Activated CD8-positive, alpha-beta memory T cell treated with anti-CD3 and anti-CD28 coated beads for 36 hours (primary cell): ENCODE data around the gene ATP2C2. TPM values are rescaled to one million over a fixed set of nuclear protein-coding genes. Genes with fewer than 3 reads are reported as not detected.
"Not testable (repeated sequence)": the region's sequence is repeated elsewhere in the genome, so short reads cannot be mapped to it uniquely, and the experiment has no call there.

Experiments
- CTCF ChIA-PET: fragments of 350-600 bp; sonication (Branson Sonifier 250); formaldehyde crosslinking; loops from one replicate; lab custom pipeline; 2021; ENCODE audit warnings: antibody characterized with exemption; lab: Charles Lee
- POLR2A ChIA-PET: fragments of 350-600 bp; sonication (Branson Sonifier 250); formaldehyde crosslinking; loops from one replicate; lab custom pipeline; 2021; ENCODE audit warnings: antibody characterized with exemption; lab: Charles Lee
- total RNA-seq, 2 experiments: library from RNA; stranded (reverse); gene quantifications; one replicate each; pipeline ENCODE4 v1.2.3, GENCODE V29; 2021

ATP2C2 gene
- total RNA-seq, 2 experiments from 2014 or later = not detected

DNA sequence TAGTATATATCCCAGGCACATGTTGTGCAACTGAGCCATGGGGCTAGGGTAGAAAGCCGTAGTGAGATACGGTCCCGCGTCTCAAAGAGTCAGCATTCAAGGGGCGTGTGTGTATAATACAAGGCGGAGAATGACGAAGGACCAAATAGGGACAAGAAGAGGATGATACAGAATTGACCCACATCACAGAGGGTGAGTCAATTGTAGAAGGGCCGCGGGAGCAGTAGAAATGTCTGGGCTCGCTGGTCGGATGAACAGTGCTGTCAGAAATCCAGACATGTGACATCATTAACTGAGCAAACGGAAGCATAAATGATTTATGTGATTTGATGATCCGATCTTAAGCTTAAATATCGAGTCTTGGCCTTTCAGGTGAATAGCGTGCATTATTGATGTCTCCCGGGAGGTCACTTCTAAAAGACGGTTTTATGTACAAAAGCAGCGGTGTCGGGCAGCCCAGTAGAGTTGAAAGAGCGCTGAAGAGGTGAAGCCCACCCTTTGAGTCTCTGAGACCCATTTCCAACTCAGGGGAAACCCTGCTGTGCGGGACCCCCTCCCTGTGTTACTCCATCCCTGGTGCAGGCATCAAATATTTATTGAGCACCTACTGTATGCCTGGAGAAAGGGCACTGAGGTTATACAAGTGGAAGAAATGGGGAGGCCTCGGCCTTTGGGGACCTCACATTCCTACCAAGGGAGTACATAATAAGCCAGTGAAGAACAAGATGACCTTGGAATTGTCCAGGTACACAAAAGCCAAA is 45.1 kb downstream of the ATP2C2 start:
- ChIA-PET POLR2A (no interaction called here), CTCF (no interaction called here)

DNA sequence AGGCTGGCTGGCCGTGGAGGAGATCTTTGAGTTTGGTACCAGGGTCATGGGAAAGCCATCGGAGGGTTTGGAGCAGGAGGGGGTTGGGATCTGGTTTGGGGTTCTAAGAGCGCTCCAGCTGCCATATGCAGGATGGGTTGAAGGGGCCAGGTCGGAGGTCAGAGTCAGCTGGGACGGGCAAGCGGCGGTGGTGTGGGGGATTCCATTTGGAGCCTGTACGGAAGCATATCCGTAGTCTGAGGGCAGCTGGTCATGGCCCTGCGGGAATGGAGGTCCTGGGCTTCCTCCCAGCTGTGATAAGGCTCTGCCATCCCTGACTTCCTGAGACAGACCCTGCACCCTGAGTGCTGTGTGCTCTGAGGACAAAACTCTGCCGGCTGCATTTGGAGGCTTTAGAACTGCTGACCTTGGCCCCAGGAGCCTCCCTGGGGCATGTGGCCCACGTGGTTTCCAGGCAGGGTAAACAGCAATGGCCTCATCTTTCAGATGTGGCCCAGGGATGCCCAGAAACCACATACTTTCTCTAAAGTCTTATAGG is 46.5 kb downstream of the ATP2C2 start:
- CTCF ChIA-PET = no interaction called here

DNA sequence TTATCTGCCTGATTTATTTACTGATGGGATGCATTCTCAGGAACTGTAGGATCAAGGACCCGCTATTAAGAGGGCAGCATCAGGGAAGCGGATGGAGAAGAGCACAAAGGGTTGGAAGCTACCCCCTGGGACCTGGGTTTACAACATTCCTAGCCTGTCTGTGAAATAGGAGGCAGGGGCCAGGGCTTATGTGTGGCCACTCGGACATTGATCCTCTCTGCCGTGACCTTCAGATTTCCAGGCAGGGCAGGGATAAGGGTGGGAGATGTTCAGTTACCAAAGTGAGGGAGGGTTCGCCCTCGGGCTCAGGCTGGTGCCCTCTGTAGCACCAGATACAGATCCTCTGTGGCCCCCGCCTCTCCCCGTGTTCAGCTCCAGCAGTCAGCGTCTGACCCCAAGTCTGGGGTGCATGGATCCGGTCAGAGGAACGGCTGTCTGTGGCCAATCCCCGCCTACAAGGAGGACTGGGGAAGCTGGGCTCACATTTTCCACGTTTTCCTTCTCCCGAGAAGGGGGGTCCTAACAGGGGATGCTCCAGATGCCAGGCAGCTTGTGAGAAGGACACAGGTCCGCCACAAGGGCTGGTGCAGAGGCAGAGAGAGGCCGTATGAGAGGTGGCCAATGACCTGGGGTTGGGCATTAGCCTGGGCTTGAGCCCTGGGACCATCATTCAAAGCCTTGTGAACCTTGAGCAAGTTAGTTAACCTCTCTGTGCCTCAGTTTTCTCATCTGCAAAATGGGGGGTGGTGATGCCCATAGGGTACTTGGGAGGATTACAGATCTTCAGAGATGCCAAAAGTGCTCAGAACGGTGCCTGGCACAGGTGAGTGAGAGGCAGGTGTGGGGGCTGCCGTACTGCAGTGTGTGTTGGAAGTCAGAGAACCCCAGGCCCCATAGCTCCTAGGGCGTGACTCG is 48.3 kb downstream of the ATP2C2 start:
- CTCF ChIA-PET = no interaction called here

More for the DNA sequence above, 46.5 kb downstream of the ATP2C2 start:
- POLR2A ChIA-PET = no interaction called here

DNA sequence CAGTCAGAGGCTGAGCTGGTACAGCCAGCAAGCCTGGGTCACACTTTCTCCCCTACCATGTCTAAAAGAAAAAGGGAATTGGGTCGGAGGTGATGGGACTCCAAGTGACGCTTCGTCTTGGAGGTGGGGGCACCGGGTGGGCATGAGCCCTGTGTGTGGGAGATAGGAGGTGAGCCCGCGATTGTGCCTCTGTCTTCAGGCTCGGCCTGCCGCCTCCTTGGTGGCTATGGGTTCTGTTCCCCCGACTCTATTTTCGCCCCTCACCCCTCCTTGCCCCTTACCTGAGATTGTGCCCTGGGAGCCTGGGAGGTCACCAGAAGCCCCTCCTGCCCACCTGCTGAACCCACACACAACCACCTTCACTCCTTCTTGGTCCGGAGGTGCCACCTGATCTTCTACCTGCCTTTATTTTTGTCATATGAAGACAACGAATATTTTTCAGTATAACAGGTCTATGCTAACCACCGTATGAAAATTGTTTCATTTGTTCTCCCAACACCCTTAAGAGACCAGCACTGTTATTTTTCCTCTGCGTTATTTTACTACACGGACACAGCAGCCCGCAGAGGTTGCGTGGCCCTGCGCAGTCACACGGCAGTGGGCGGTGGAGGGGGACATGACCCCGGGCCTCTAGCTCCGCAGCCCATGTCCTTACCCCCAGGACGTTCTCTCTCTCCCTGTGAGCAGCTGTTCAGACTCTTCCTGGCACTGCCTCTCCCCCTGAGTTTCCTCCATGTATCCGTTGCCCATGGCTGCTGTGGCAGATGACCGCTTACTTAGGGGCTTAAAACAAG is 49.9 kb downstream of the ATP2C2 start:
- ChIA-PET POLR2A (no interaction called here), CTCF (no interaction called here)

More for the DNA sequence above, 48.3 kb downstream of the ATP2C2 start:
- POLR2A ChIA-PET = no interaction called here

DNA sequence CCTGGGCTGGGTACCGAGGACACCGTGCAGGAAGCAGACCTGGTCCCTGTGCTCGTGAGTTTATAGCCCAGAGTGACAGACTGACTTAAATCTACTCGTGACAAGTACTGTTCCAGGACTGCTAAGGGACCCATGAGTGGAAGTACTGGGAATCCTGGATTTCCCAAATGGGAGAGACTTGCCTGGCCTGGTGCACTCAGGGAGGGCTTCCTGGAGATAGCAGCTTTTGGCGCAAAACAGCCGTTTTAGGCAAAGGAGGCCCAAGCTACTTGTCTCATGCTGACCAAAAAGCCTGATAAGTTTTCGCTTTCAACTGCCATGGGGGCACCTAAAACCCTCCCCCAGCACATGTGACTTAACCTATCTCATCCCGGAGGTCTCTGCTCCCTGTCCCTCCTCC is 51.4 kb downstream of the ATP2C2 start:
- ChIA-PET CTCF (no interaction called here), POLR2A (no interaction called here)

DNA sequence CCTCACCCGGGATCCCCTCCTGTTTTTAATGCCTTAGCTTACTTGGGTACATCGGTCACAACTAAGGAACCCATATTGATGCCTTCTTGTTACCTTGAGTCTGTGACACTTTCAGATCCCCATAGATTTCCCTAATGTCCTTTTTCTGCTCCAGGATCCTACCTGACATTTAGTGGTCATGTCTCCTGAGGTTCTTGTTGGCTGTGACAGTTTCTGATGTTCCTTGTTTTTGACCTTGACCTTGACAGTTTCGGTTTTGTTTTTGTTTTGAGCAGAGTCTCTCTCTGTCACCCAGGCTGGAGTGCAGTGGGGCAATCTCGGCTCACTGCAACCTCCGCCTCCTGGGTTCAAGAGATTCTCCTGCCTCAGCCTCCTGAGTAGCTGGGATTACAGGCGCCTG is 52.2 kb downstream of the ATP2C2 start:
- POLR2A ChIA-PET, CTCF ChIA-PET: not testable (repeated sequence)

DNA sequence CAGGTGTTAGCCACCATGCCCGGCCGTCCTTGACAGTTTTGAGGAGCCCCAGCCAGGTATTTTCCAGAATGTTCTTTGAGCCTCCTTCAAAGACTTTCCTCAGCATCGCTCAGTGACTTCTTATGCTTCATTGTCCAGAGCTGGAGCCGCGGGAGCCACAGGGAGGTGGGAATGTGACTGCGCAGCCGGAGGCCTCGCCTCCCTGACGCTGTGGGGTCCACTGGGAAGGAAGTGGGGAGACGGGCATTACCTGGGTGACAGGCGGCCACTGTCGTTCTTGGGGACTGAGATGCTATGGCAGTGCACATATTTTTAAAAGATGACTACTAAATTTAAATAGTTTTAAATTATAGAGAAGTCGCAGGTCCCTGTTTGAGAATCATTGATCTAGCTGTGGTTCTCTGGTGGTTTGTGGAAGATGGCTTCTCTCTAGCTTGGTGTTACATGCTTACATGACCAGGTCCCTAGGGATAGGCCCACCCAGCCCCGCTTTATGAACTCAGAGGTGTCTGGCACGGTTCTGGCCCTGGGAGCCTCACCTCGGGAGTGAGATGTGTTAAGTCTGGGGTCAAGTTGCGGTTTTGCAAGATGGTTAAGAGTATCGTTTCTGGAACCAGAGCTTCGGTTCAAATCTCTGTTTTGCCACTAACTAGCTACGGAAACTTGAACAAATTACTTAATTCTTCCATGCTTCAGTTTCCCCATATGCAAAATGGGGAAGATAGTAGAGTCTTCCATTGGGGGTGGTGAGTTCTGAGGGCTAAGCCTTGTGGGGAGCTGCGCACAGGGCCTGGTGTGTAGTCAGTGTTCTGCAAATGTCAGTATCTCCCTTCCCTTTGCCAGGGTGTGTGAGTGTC is 53.0 kb downstream of the ATP2C2 start:
- ChIA-PET POLR2A (no interaction called here), CTCF (no interaction called here)

DNA sequence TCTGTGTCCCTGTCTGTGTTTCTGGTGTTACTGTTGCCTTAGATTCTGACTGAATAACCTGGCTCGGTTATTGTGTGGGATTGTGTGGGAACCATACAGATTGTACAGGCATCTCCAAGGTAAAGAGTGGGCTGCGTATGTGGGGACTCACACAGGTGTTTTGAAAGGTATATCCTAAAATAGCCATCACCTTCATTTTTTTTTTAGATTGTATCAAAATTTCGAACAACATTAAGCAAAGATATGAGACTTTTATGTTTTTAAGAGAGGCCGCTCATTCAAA is 53.5 kb downstream of the ATP2C2 start:
- ChIA-PET POLR2A (no interaction called here), CTCF (no interaction called here)

DNA sequence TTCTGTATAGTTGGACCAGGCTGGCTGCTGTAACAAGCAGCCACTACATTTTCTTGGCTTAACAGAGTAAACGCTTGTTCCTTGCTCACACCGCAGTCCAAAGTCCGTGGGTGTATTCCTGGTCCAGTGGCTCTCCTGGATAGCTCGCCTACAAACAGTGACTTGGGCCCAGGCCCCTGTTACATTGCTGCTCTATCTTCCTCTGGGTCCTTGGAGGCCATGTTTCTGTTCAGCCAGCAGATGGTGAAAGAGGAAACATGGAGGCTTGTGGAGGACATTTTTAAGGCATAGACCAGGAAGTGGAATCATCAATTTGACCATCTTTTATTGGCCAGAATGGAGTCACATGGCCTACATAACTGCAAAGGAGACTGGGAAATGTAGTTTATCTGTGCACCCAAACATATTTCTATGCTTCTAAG is 55.1 kb downstream of the ATP2C2 start:
- ChIA-PET CTCF (no interaction called here), POLR2A (no interaction called here)

DNA sequence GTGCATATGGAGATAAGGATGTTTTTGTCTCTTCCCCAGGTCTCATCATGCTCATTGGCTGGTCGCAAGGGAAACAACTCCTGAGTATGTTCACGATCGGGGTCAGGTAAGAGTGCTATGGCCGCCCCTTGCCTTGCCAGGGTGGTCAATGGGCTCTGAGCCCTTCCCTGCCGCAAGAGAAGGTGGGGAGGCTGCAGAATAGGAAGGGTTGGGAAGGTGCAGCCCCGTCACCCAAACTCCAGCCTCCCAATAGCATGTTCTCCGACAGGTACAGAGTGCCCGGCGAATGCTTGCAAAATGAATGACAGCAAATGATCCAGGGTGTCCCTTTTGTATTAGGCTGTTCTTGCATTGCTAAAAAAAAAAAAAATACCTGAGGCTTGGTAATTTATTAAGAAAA is 57.4 kb downstream of the ATP2C2 start:
- CTCF ChIA-PET = no interaction called here
- POLR2A ChIA-PET = no interaction called here

DNA sequence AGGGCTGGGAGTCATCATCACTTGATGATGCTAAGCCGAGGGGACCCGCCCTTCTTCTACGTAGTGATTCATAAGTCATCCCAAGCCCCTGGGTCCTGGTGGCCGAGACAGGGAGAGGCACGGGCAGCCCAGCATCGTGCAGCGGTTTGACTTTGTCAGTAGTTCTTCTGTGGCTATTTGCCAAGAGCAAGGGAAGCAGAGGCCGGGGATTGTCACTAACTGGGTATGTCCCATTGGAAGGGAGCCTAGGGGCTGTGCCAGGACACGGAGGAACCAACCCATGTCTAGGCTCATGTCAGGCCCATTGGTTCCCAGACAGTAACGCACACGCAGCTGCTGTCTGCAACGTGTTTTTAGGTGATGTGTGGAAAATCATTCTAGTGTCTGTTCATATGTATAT is 58.5 kb downstream of the ATP2C2 start:
- POLR2A ChIA-PET = no interaction called here
- CTCF ChIA-PET = no interaction called here

DNA sequence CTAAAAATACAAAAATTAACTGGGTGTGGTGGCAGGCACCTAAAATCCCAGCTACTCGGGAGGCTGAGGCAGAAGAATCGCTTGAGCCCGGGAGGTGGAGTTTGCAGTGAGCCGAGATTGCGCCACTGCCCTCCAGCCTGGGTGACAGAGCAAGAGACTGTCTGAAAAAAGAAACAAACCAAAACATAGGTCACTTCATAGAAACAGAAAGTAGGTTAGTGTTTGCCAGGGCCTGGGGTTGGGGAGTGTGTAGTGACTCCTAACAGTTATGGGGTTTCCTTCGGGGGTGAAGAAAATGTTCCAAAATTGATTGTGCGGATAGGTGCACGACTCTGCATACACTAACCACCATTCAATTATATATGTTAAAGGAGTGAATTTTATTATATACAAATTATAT is 59.2 kb downstream of the ATP2C2 start:
- POLR2A ChIA-PET = no interaction called here
- CTCF ChIA-PET = no interaction called here

DNA sequence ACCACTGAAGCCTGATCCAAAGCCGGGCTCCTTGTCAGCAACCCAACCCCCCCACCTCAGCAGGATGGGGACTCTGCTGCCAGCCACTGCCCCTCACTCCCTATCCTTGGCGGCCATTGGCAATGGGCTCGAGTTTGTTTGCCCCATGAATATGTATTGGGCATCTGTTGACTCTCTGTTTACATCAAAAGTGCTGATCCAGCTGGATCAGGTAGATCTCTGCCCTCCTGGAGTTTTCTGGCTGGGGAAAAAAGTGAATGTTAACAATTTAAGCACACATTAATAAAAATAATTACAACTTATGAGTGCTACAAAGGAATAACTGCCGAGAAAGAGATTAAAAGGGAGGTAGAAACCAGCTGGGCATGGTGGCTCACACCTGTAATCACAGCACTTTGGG is 62.5 kb downstream of the ATP2C2 start:
- CTCF ChIA-PET = no interaction called here
- POLR2A ChIA-PET = no interaction called here

DNA sequence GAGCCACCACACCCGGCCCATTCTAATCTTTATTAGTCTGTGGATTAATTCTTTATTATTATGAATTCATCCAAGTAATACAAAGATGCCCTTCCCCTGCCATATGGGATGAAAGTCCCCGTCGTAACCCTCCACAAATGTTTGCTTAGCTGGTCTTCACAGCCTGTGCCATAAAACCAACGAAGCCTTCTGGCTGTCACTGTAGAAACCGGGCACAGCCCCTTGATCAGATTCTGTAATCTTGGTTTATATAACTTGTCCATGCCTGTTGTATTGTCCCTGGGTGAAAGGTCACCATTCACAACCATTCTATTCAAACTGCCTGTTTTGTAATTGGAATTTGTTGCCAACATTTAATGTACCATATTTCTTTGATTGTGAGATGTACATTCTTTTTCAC is 66.5 kb downstream of the ATP2C2 start:
- ChIA-PET CTCF (no interaction called here), POLR2A (no interaction called here)

DNA sequence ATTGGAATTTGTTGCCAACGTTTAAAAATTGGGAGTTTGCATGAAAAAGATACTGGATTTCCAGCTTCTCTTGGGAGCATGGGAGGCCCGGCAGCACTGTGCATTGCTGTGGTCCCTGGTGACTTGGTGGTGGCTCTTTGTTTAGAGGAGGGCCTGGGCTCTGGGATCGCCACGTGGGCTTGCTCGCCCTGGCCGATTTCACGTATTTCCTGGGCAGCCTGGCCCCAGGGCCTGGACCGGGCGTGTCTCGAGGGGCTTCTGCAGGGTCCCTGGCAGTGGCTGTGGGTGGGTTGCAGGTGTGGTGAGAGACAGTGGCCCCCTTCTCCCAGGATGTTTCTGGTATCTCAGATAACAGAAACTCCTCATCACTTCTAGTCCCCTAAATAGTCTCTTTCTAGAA is 67.9 kb downstream of the ATP2C2 start:
- POLR2A ChIA-PET = no interaction called here
- CTCF ChIA-PET = no interaction called here

DNA sequence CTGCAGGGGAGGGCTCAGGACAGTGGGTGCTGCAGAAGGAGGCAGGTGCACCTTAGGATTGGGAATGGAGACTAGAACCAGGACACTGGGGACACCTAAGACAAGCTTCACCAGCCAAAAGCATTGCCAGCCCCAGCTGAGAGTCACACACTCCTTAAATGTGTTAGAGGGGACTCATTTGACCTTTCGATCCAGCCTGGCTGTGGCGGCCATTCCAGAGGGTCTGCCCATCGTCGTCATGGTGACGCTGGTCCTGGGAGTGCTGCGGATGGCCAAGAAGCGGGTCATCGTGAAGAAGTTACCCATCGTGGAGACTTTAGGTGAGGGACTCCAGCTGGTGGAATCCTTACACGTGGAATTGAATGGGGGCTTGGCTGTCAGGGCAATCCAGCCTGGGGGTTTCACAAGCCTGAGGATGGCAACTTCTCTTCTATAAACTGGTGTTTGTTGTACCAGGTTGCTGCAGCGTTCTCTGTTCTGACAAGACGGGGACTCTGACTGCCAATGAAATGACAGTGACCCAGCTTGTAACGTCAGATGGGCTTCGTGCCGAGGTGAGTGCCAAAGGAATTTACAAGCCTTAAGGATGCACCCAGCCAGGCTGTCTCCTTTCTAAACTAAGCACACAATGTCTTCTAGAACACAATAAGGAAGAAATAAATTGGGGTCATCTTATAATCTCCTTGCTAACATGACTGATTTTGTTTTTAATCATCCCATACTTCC is 70.8 kb downstream of the ATP2C2 start:
- ChIA-PET CTCF (no interaction called here), POLR2A (no interaction called here)

DNA sequence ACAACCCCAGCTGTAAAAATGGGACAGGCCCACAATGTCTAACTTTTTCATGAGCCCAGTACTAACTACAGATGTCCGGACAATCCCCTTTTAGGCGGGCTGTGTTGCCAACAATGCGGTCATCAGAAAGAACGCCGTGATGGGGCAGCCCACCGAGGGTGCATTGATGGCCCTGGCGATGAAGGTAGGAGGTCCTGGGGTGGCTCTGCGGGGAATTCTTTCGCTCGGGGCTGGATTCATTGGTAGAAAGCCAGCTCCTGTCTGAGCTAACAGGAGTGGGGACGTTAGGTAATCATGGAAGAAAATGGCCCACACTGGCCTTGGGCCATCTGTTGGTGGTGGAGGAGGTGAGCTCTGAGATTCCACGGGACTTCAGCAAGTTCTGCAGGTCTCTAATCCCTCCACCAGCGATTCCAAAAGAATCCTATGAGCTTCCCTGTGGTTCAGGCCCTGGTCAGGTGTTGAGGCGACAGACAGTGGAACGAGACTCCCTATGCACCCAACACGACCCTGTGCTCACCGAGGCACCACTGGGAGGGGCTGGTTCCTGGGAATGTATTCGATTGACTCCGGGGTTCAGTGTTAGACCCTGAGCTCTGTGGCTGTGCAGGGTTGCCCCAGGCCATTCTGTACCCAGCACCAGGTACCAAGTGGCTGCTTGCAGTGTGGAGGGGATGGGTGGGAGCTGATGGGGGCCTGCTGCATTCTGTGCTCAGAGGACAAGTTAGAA is 74.2 kb downstream of the ATP2C2 start:
- POLR2A ChIA-PET = no interaction called here
- CTCF ChIA-PET = interaction anchor here (0.7 kb wide), 1 partner anchor 64 kb away, joined by 3 read pairs; no protein-coding TSS in a partner anchor
